ENCODE results near the gene KLK10. TPM values are rescaled to one million over a fixed set of nuclear protein-coding genes. Genes with fewer than 3 reads are reported as not detected.

Gene KLK10
- total and polyA plus RNA-seq, 10 of the 15 experiments (the other 5 are each of a cell fraction or from before 2014, with no cell fraction given): not detected

- TF ChIP-seq PKNOX1 (IDR thresholded peaks at IDR 0.05) (no peak), ETV6 (conservative IDR thresholded peaks at IDR 0.05 in 1 of 2, IDR thresholded peaks at IDR 0.05 in 1 of 2; ENCODE audit: borderline replicate concordance in 1 of 2, low read depth in 1 of 2) (no peak), RAD21 (IDR thresholded peaks at IDR 0.05; ENCODE audit: insufficient read depth, low read depth, low read length) (no peak), NR2F1 (conservative IDR thresholded peaks at IDR 0.05) (no peak), HSF1 (IDR thresholded peaks at IDR 0.05; ENCODE audit: low read depth, low read length) (no peak), SMARCA5 (IDR thresholded peaks at IDR 0.05) (no peak), BMI1 (IDR thresholded peaks at IDR 0.05; ENCODE audit: borderline replicate concordance) (no peak), GATAD2B (conservative IDR thresholded peaks at IDR 0.05; ENCODE audit: low read depth) (no peak)
These were observed 21.4 kb downstream of the KLK10 start (continued) for GRCh38 chr19:50998061-50998460.

- DNase-seq (ENCODE audit: low read depth, low spot score) (peak; percentile 2), FAIRE-seq (no peak), ATAC-seq (no peak)
- ChIA-PET CTCF (interaction anchor here (0.6 kb wide), 1 partner anchor 22 kb away, joined by 3 read pairs; no protein-coding TSS in a partner anchor), RAD21 (ENCODE audit: unreplicated experiment) (no interaction called here), SMC1A (ENCODE audit: uncharacterized antibody, unreplicated experiment) (no interaction called here), POLR2A (no interaction called here)
- BruUV-seq (replicated peaks): no TSS peak
- Histone ChIP-seq H3K4me3 (no peak overlapping the region), H3K27me3 (replicated peaks in 1 of 2; ENCODE audit: control insufficient read depth in 2 of 2, insufficient read depth in 2 of 2, low read length in 1 of 2) (no peaks in the 10 kb centered on the region; a peak in 2 of 4 replicates), H3K9ac (ENCODE audit: control insufficient read depth, insufficient read depth, low read length) (no peak overlapping the region), H3K4me1 (ENCODE audit: control insufficient read depth, insufficient read depth, low read length) (no peaks in the 10 kb centered on the region), H3K9me3 (replicated peaks; ENCODE audit: control insufficient read depth, insufficient read depth, low read length) (peaks cover 2% of the 10 kb centered on the region; the same call in 1 of the 3 replicates), H2AFZ (ENCODE audit: control insufficient read depth, low read depth, low read length) (no peak overlapping the region), H3K79me2 (ENCODE audit: control insufficient read depth, insufficient read depth, low read length) (no peaks in the 10 kb centered on the region), H4K20me1 (ENCODE audit: control insufficient read depth, insufficient read depth) (no peaks in the 10 kb centered on the region), H3K27ac (ENCODE audit: control insufficient read depth, insufficient read depth) (no peak overlapping the region), H3K4me2 (ENCODE audit: control insufficient read depth, insufficient read depth) (no peak overlapping the region), H3K36me3 (ENCODE audit: control insufficient read depth in 2 of 2, insufficient read depth in 2 of 2, low read length in 1 of 2) (no peaks in the 10 kb centered on the region)
- 3% methylated on average over 2 of the region's 2 CpGs for WGBS (ENCODE audit: insufficient coverage, insufficient replicate concordance, low lambda C conversion rate, missing lambda C conversion rate)
- in situ Hi-C loops (cut with MboI): no loop called here
- intact Hi-C loops (cut with micrococcal nuclease; ENCODE audit: unreplicated experiment): no loop called here
- peak; percentile 68; the same call in 1 of the 2 replicates for TF ChIP-seq YY1 (IDR thresholded peaks at IDR 0.05; ENCODE audit: low read depth, low read length)
- no peak for TF ChIP-seq MXI1 (IDR thresholded peaks at IDR 0.05; ENCODE audit: low read depth, low read length)
- peak; percentile 40; the same call in 1 of the 2 replicates for TF ChIP-seq RAD51 (IDR thresholded peaks at IDR 0.05)
- no peak for TF ChIP-seq REST (IDR thresholded peaks at IDR 0.05; ENCODE audit: low read depth, low read length)
- peak; percentile 52; the same call in 1 of the 2 replicates for TF ChIP-seq NFYB (IDR thresholded peaks at IDR 0.05; ENCODE audit: insufficient read depth, low read depth, low read length)
- TF ChIP-seq USF1 (IDR thresholded peaks at IDR 0.05; ENCODE audit: borderline replicate concordance, extremely low read length, insufficient read depth, low read depth, low read length): peak; percentile 46
- no peak for TF ChIP-seq WRNIP1 (IDR thresholded peaks at IDR 0.05; ENCODE audit: borderline replicate concordance, low read depth, low read length)
These were observed 25.4 kb downstream of the KLK10 start for GRCh38 chr19:50994129-50994528.

Data from GM12878 (cell line).